H1 (cell line): ENCODE data around the gene DOCK3.

ENCODE experiments used
- ATF2 ChIP-seq: IDR thresholded peaks from 2 replicates; pipeline ENCODE4 v1.6.1; 2012; ENCODE audit warnings: low read length, inconsistent platforms
- CTCF ChIP-seq, 3 experiments: IDR thresholded peaks; 1 replicate in 2 of 3; 2 replicates in 1 of 3; pipeline versions ENCODE4 v1.5.1 to v1.6.1; 2011; ENCODE audit warnings: low read length in 3 of 3, mild to moderate bottlenecking in 3 of 3, inconsistent platforms in 2 of 3, low read depth in 1 of 3, moderate library complexity in 1 of 3; ENCODE audit not compliant: insufficient read depth in 1 of 3; ENCODE audit errors: control extremely low read depth in 1 of 3
- EP300 ChIP-seq, 2 experiments: IDR thresholded peaks; 1 replicate in 1 of 2; 2 replicates in 1 of 2; pipeline ENCODE4 v1.6.1; 2011 to 2012; ENCODE audit warnings: low read depth in 2 of 2, low read length in 2 of 2, mild to moderate bottlenecking in 2 of 2, borderline replicate concordance in 1 of 2, inconsistent platforms in 1 of 2, moderate library complexity in 1 of 2
- EZH2 ChIP-seq: fragments of 200-600 bp; sonication (generic); IDR thresholded peaks from 2 replicates; pipeline ENCODE4 v1.7.1; 2012; ENCODE audit warnings: low read depth, mild to moderate bottlenecking, moderate library complexity, low read length, inconsistent platforms; ENCODE audit not compliant: severe bottlenecking
- GTF2F1 ChIP-seq: IDR thresholded peaks from 2 replicates; pipeline ENCODE4 v1.6.1; 2012; ENCODE audit warnings: low read depth, low read length, improper control_type of control experiment, borderline replicate concordance
- HDAC2 ChIP-seq, 2 experiments: fragments of 300-600 bp in 1 of 2; sonication (generic) in 1 of 2; IDR thresholded peaks; 2 replicates each; pipeline ENCODE4 v1.6.1; 2011 to 2012; ENCODE audit warnings: low read depth in 2 of 2, low read length in 2 of 2, mild to moderate bottlenecking in 2 of 2, moderate library complexity in 2 of 2, borderline replicate concordance in 1 of 2, inconsistent platforms in 1 of 2
- MAFK ChIP-seq: IDR thresholded peaks from 2 replicates; pipeline ENCODE4 v1.6.1; 2012; ENCODE audit warnings: low read depth, mild to moderate bottlenecking, improper control_type of control experiment, low read length
- MAX ChIP-seq: IDR thresholded peaks from 2 replicates; pipeline ENCODE4 v1.6.1; 2012; ENCODE audit warnings: inconsistent platforms
- RAD21 ChIP-seq, 2 experiments: IDR thresholded peaks in 1 of 2; conservative IDR thresholded peaks in 1 of 2; 2 replicates each; pipeline ENCODE4 v1.6.1; 2011; ENCODE audit warnings: low read depth in 2 of 2, low read length in 2 of 2, improper control_type of control experiment in 1 of 2, inconsistent platforms in 1 of 2, mild to moderate bottlenecking in 1 of 2, moderate library complexity in 1 of 2
- RFX5 ChIP-seq: IDR thresholded peaks from 2 replicates; pipeline ENCODE4 v1.6.1; 2011; ENCODE audit warnings: low read depth, low read length, improper control_type of control experiment, borderline replicate concordance
- SP1 ChIP-seq: IDR thresholded peaks from 2 replicates; pipeline ENCODE4 v1.6.1; 2011; ENCODE audit warnings: low read depth, low read length
- USF2 ChIP-seq: IDR thresholded peaks from 2 replicates; pipeline ENCODE4 v1.6.1; 2011; ENCODE audit warnings: low read length, improper control_type of control experiment
- YY1 ChIP-seq: IDR thresholded peaks from 2 replicates; pipeline ENCODE4 v1.6.1; 2011; ENCODE audit warnings: low read depth, mild to moderate bottlenecking, low read length

- TF ChIP-seq RFX5 (no peak), EP300 (IDR thresholded peaks at IDR 0.05; ENCODE audit: borderline replicate concordance in 1 of 2, low read depth in 2 of 2, low read length in 2 of 2) (no peak), EZH2 (no peak), MAX (no peak), CTCF (IDR thresholded peaks at IDR 0.05; ENCODE audit: control extremely low read depth in 1 of 3, insufficient read depth in 1 of 3, low read depth in 1 of 3, low read length in 3 of 3) (no peak), GTF2F1 (no peak), SP1 (no peak), ATF2 (no peak), YY1 (no peak), MAFK (no peak), RAD21 (IDR thresholded peaks at IDR 0.05 in 1 of 2, conservative IDR thresholded peaks at IDR 0.05 in 1 of 2; ENCODE audit: low read depth in 2 of 2, low read length in 2 of 2) (no peak), USF2 (no peak), HDAC2 (IDR thresholded peaks at IDR 0.05; ENCODE audit: borderline replicate concordance in 1 of 2, low read depth in 2 of 2, low read length in 2 of 2) (no peak)
Measured at GRCh38 chr3:50986726-50987125, 312.0 kb downstream of the DOCK3 start.
